Stomach (tissue), 4 donors: Measurements from ENCODE around the gene EOMES.

ENCODE experiments used
- EP300 ChIP-seq: sonication (generic); formaldehyde crosslinking; IDR thresholded peaks from one replicate; pipeline ENCODE4 v1.6.1; 2017; ENCODE audit warnings: antibody characterized with exemption
- POLR2A ChIP-seq, 4 donors: fragments of 450-650 bp; IDR thresholded peaks; one replicate each; pipeline ENCODE4 v1.6.1; 2016; ENCODE audit warnings: antibody characterized with exemption in 4 of 4, control low read depth in 2 of 4, mild to moderate bottlenecking in 1 of 4, moderate library complexity in 1 of 4
- POLR2AphosphoS5 ChIP-seq, 3 donors: sonication (generic); formaldehyde crosslinking; IDR thresholded peaks; one replicate each; pipeline ENCODE4 v1.6.1; 2016; ENCODE audit warnings: antibody characterized with exemption in 3 of 3
- TF ChIP-seq, protein P1 (sequence below), 7 experiments: fragments of 450-650 bp in 4 of 7; fragments of 200-600 bp in 3 of 7; sonication (generic) in 3 of 7; IDR thresholded peaks; one replicate each; pipeline ENCODE4 v1.5.1; 2016 to 2019; ENCODE audit warnings: antibody characterized with exemption in 7 of 7, control low read depth in 2 of 7, mild to moderate bottlenecking in 1 of 7

DNA sequence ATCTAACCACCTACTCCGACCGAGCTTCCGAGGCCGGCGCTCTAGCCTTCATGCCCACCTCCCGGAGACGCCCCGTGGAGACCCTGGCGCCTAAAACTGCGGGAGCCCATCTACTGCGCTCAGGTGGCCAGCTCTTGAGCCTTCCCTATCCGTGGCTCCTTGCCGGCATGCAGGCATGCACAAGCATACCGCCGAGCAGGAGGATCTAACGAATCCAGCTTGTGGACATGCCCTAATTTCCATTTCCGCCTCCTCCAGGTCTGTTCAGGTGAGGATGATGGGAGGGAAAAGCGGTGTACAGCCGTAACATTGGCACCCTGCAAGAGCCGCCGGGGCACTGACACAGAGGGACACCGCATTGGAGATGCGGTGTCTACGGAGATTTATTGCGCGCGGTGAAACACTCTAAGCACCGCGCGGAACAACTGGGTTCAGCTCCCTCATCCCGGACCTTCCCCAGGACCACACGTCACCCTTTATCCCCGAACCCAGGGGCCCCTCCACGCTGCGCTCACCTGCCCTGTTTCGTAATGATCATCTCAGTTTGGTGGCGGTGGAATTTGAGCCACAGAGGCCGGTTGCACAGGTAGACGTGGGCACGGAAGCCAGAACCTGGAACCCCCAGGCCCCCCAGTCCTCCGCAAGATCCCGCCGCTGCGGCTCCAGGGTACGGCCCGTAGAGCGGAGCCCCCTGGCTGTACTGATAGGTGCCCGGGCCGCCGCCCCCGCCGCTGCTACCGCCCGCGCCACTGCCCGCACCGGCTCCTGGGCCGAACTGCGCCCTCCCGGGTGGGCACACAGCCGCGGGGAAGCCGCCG is 1.0 kb downstream of the EOMES start:
- TF ChIP-seq POLR2AphosphoS5 (IDR thresholded peaks at IDR 0.05) (no peak), POLR2A (IDR thresholded peaks at IDR 0.05) (no peak), EP300 (no peak)
- TF ChIP-seq, protein P1, sequence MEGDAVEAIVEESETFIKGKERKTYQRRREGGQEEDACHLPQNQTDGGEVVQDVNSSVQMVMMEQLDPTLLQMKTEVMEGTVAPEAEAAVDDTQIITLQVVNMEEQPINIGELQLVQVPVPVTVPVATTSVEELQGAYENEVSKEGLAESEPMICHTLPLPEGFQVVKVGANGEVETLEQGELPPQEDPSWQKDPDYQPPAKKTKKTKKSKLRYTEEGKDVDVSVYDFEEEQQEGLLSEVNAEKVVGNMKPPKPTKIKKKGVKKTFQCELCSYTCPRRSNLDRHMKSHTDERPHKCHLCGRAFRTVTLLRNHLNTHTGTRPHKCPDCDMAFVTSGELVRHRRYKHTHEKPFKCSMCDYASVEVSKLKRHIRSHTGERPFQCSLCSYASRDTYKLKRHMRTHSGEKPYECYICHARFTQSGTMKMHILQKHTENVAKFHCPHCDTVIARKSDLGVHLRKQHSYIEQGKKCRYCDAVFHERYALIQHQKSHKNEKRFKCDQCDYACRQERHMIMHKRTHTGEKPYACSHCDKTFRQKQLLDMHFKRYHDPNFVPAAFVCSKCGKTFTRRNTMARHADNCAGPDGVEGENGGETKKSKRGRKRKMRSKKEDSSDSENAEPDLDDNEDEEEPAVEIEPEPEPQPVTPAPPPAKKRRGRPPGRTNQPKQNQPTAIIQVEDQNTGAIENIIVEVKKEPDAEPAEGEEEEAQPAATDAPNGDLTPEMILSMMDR (IDR thresholded peaks at IDR 0.05), result no peak
